ENCODE results near the gene ACSL6.

DNA sequence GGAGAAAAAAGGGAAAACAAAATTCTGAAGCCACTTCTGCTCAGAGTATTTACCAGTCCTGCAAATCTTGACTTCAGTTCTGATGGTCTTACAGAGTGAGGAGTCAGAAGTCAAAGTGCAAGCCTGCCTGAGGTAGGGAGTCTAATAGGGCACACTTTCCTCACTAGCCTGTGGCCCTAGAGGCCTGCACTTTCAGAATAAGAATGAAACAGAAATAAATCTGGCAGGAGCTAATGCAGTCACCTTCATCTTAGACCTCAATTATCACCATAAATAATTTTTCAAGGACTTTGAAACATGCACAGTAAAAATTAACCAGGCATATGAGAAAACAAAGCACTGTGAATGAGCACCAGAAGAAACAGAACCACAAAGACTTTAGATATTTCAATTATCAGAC is 20.7 kb upstream of the ACSL6 start:
- no peak for TF ChIP-seq POLR2A (IDR thresholded peaks at IDR 0.05)
- TF ChIP-seq, protein P1, sequence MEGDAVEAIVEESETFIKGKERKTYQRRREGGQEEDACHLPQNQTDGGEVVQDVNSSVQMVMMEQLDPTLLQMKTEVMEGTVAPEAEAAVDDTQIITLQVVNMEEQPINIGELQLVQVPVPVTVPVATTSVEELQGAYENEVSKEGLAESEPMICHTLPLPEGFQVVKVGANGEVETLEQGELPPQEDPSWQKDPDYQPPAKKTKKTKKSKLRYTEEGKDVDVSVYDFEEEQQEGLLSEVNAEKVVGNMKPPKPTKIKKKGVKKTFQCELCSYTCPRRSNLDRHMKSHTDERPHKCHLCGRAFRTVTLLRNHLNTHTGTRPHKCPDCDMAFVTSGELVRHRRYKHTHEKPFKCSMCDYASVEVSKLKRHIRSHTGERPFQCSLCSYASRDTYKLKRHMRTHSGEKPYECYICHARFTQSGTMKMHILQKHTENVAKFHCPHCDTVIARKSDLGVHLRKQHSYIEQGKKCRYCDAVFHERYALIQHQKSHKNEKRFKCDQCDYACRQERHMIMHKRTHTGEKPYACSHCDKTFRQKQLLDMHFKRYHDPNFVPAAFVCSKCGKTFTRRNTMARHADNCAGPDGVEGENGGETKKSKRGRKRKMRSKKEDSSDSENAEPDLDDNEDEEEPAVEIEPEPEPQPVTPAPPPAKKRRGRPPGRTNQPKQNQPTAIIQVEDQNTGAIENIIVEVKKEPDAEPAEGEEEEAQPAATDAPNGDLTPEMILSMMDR (IDR thresholded peaks at IDR 0.05) = no peak
- no peak for TF ChIP-seq EP300 (IDR thresholded peaks at IDR 0.05)
